HFFc6 (cell line): ENCODE measurements around the gene TYMS. TPM values are rescaled to one million over a fixed set of nuclear protein-coding genes. Genes with fewer than 3 reads are reported as not detected.

Experiments
- DNase-seq: peaks from one replicate; pipeline ENCODE4 v3.0.0-alpha.2; 2018
- H3K27ac Mint-ChIP-seq: 2 replicates; pipeline ENCODE4 v1.8.0; 2020; ENCODE audit warnings: mild to moderate bottlenecking, mixed read lengths
- H3K27me3 Mint-ChIP-seq: 2 replicates; pipeline ENCODE4 v1.8.0; 2021; ENCODE audit warnings: mild to moderate bottlenecking, moderate library complexity, mixed read lengths; ENCODE audit not compliant: insufficient read depth
- H3K36me3 Mint-ChIP-seq: 2 replicates; pipeline ENCODE4 v1.8.0; 2021; ENCODE audit warnings: low read depth, mixed read lengths
- H3K4me1 Mint-ChIP-seq: 2 replicates; pipeline ENCODE4 v1.8.0; 2020; ENCODE audit warnings: low read depth, mixed read lengths
- H3K4me3 Mint-ChIP-seq: 2 replicates; pipeline ENCODE4 v1.8.0; 2020; ENCODE audit warnings: mild to moderate bottlenecking, moderate library complexity, mixed read lengths
- H3K9me3 Mint-ChIP-seq: 2 replicates; pipeline ENCODE4 v1.8.0; 2020; ENCODE audit warnings: mild to moderate bottlenecking, mixed read lengths
- CTCF ChIP-seq: fragments of 200-600 bp; sonication (generic); IDR thresholded peaks from 2 replicates; pipeline ENCODE4 v1.5.0; 2021; ENCODE audit warnings: antibody characterized with exemption, mild to moderate bottlenecking
- total RNA-seq, 6 experiments: library from RNA; stranded (reverse); fragmentation: NEBNext Ultra II Directional; extraction: Animal tissue kit (Norgen Biotek cat#: 25700); gene quantifications; 2 replicates in 1 of 6; 3 replicates in 5 of 6; pipeline ENCODE4 v1.2.3, GENCODE V29; 2021

The TYMS gene
- total RNA-seq, 6 experiments from 2014 or later: 88.6 to 179 (median 153) TPM

GRCh38 chr18:711657-712400 is 54.4 kb downstream of the TYMS start:
- no peak; the same call in 1 of the 2 replicates for TF ChIP-seq CTCF
- Mint-ChIP-seq H3K27ac (peak overlapping the region; percentile 76), H3K36me3 (peaks cover 14% of the 10 kb centered on the region), H3K27me3 (no peaks in the 10 kb centered on the region; the same call in none of the 2 replicates), H3K4me1 (peaks cover 50% of the 10 kb centered on the region), H3K4me3 (peak overlapping the region; percentile 88), H3K9me3 (no peaks in the 10 kb centered on the region)
- DNase-seq: peak; percentile 74

GRCh38 chr18:712401-713134 is 55.1 kb downstream of the TYMS start, which contains the start of gene ENOSF1:
ENOSF1 (minus strand) TSS chr18:712630; CDS start chr18:712587, 43 bp downstream.
- H3K27me3 Mint-ChIP-seq: no peaks in the 10 kb centered on the region; the same call in none of the 2 replicates
- H3K36me3 Mint-ChIP-seq: peaks cover 14% of the 10 kb centered on the region
- peak within 1 kb of the TSS; percentile 88 for H3K4me3 Mint-ChIP-seq
- peak within 1 kb of the TSS; percentile 76 for H3K27ac Mint-ChIP-seq
- H3K9me3 Mint-ChIP-seq: no peaks in the 10 kb centered on the region
- TF ChIP-seq CTCF: peak; percentile 91
- peaks cover 50% of the 10 kb centered on the region for H3K4me1 Mint-ChIP-seq
- DNase-seq: peak; percentile 48

DNA sequence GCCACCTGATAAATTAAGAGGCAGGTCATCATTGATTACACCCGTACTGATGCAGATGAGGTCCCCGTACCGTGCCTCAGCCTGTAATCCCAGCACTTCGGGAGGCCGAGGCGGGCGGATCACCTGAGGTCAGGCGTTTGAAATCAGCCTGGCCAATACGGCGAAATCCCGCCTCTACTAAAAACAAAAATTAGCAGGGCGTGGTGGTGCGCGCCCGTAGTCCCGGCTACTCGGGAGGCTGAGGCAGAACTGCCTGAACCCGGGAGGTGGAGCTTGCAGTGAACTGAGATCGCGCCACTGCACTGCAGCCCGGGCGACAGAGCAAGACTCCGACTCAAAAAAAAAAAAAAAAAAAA is 55.7 kb downstream of the TYMS start:
- peaks cover 12% of the 10 kb centered on the region for H3K36me3 Mint-ChIP-seq
- DNase-seq: no peak
- peaks cover 50% of the 10 kb centered on the region for H3K4me1 Mint-ChIP-seq
- H3K27ac Mint-ChIP-seq: no peak overlapping the region
- no peak overlapping the region for H3K4me3 Mint-ChIP-seq
- no peak for TF ChIP-seq CTCF
- H3K9me3 Mint-ChIP-seq: no peaks in the 10 kb centered on the region
- no peaks in the 10 kb centered on the region; the same call in none of the 2 replicates for H3K27me3 Mint-ChIP-seq

DNA sequence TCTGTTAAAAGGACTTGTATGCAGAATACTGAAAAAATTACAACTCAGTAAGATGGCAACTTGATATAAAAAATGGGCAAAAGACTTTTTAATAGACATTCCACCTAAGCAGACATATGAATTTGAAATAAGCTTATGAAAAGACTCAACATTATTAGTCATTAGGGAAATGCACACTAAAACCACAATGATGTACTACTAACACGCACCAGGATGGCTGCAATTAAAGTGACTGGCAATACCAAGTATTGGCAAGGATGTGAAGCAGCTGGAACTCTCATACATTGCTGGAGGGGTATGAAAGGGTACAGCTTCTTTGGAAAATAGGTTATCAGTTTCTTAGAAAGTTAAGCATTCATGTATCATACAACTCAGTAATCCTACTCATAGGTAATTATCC is 58.2 kb downstream of the TYMS start:
- no peaks in the 10 kb centered on the region for H3K9me3 Mint-ChIP-seq
- no peaks in the 10 kb centered on the region for H3K36me3 Mint-ChIP-seq
- H3K4me3 Mint-ChIP-seq: no peak overlapping the region
- no peaks in the 10 kb centered on the region; the same call in none of the 2 replicates for H3K27me3 Mint-ChIP-seq
- TF ChIP-seq CTCF: no peak
- H3K4me1 Mint-ChIP-seq: peaks cover 33% of the 10 kb centered on the region
- DNase-seq: peak; percentile 45
- H3K27ac Mint-ChIP-seq: no peak overlapping the region

- DNase-seq: no peak
- H3K27me3 Mint-ChIP-seq: no peaks in the 10 kb centered on the region; the same call in 1 of the 2 replicates
- H3K9me3 Mint-ChIP-seq: no peaks in the 10 kb centered on the region
- no peak overlapping the region for H3K4me3 Mint-ChIP-seq
- H3K27ac Mint-ChIP-seq: no peak overlapping the region
- no peaks in the 10 kb centered on the region for H3K36me3 Mint-ChIP-seq
- H3K4me1 Mint-ChIP-seq: peaks cover 22% of the 10 kb centered on the region
- TF ChIP-seq CTCF: no peak
Measured at GRCh38 chr18:717003-717402, 59.5 kb downstream of the TYMS start.

Other genes starting within 250 kb of the TYMS start
- gene COLEC12, start 157.0 kb upstream of the TYMS start, total RNA-seq: under 1 TPM in 5 of 6 experiments, not detected in 1; 0.05 to 0.21 (median 0.15) TPM
- not detected for gene CETN1, start 77.3 kb upstream of the TYMS start, total RNA-seq
- not detected for gene CLUL1, start 60.7 kb upstream of the TYMS start, total RNA-seq
- 10 to 100 TPM in 4 of 6 experiments, 1 to 10 TPM in 2; 8.3 to 15.7 (median 12.4) TPM for gene ENOSF1, start 55.0 kb downstream of the TYMS start, total RNA-seq
- 10 to 100 TPM; 30.6 to 57.8 (median 46.5) TPM for gene YES1, start 154.6 kb downstream of the TYMS start, total RNA-seq
- gene ADCYAP1, start 247.2 kb downstream of the TYMS start, total RNA-seq: not detected